D341Med (cell line): ENCODE results near the gene B3GALT6.
A peak's percentile ranks its signal among the peaks of the same experiment; 100 is the strongest.

ENCODE experiments used
- DNase-seq: peaks from one replicate; pipeline ENCODE4 v3.0.0; 2012; ENCODE audit warnings: low spot score

The B3GALT6 gene

GRCh38 chr1:1200876-1201810 is 30.9 kb upstream of the B3GALT6 start:
- DNase-seq: peak; percentile 76

- DNase-seq: peak; percentile 45
These were observed 29.0 kb upstream of the B3GALT6 start for GRCh38 chr1:1202831-1203560.

- peak; percentile 52 for DNase-seq
These were observed 28.2 kb upstream of the B3GALT6 start for GRCh38 chr1:1203561-1204424.

GRCh38 chr1:1204425-1204920 is 27.6 kb upstream of the B3GALT6 start:
- DNase-seq: peak; percentile 26

GRCh38 chr1:1204998-1205768 is 26.9 kb upstream of the B3GALT6 start:
- DNase-seq: peak; percentile 44

GRCh38 chr1:1205769-1206375 is 26.2 kb upstream of the B3GALT6 start:
- peak; percentile 40 for DNase-seq

- peak; percentile 51 for DNase-seq
These were observed 25.6 kb upstream of the B3GALT6 start, which contains the start of gene TNFRSF18 for GRCh38 chr1:1206376-1206965. Gene TNFRSF18 (minus strand): TSS chr1:1206592. CDS start chr1:1206571, 21 bp downstream.

- DNase-seq: peak; percentile 41
These were observed 25.0 kb upstream of the B3GALT6 start for GRCh38 chr1:1206966-1207531.

GRCh38 chr1:1207571-1207892 is 24.5 kb upstream of the B3GALT6 start:
- DNase-seq: peak; percentile 12

- peak; percentile 31 for DNase-seq
These were observed 23.2 kb upstream of the B3GALT6 start for GRCh38 chr1:1208713-1209433.

GRCh38 chr1:1210726-1211540 is 21.1 kb upstream of the B3GALT6 start:
- peak; percentile 38 for DNase-seq

- DNase-seq: peak; percentile 31
These were observed 20.2 kb upstream of the B3GALT6 start for GRCh38 chr1:1211541-1212441.

GRCh38 chr1:1212780-1213344 is 19.2 kb upstream of the B3GALT6 start:
- no peak for DNase-seq

- DNase-seq: no peak
These were observed 18.4 kb upstream of the B3GALT6 start, which contains the start of gene TNFRSF4 for GRCh38 chr1:1213345-1214265. Gene TNFRSF4 (minus strand): TSS chr1:1214153. CDS start chr1:1214127, 26 bp downstream.

- no peak for DNase-seq
These were observed 16.9 kb upstream of the B3GALT6 start for GRCh38 chr1:1215080-1215676.
